HepG2 (cell line): ENCODE results near the gene GATM.

Experiments used
- CCAR2 ChIP-seq: fragments of 200-400 bp; formaldehyde crosslinking; optimal IDR thresholded peaks from 2 replicates; pipeline ENCODE3; 2018; ENCODE audit warnings: low read depth, mild to moderate bottlenecking, low read length, moderate library complexity
- FOXM1 ChIP-seq: sonication (generic); formaldehyde crosslinking; IDR thresholded peaks from 2 replicates; pipeline ENCODE4 v1.5.0; 2020; ENCODE audit warnings: missing genetic modification reagents
- FOXP1 ChIP-seq, 2 experiments: fragments of 450-650 bp in 1 of 2; IDR thresholded peaks; 2 replicates each; pipeline ENCODE4 v1.6.1; 2017 to 2018; ENCODE audit warnings: antibody characterized with exemption in 1 of 2
- JUNB ChIP-seq: sonication (generic); formaldehyde crosslinking; IDR thresholded peaks from 2 replicates; pipeline ENCODE4 v1.8.0; 2022; ENCODE audit warnings: missing genetic modification reagents, mild to moderate bottlenecking, borderline replicate concordance
- KDM5B ChIP-seq: sonication (generic); formaldehyde crosslinking; IDR thresholded peaks from 2 replicates; pipeline ENCODE4 v1.4.0; 2020; ENCODE audit warnings: missing genetic modification reagents, mild to moderate bottlenecking, borderline replicate concordance
- RARG ChIP-seq: sonication (generic); formaldehyde crosslinking; IDR thresholded peaks from 2 replicates; pipeline ENCODE4 v1.4.0; 2020; ENCODE audit warnings: low read depth, mild to moderate bottlenecking, missing genetic modification reagents
- SOX6 ChIP-seq, 2 experiments: fragments of 450-650 bp in 1 of 2; sonication (generic) in 1 of 2; formaldehyde crosslinking in 1 of 2; IDR thresholded peaks; 2 replicates each; pipeline versions ENCODE4 v1.4.0 to v1.6.1; 2017 to 2020; ENCODE audit warnings: antibody characterized with exemption in 1 of 2, mild to moderate bottlenecking in 1 of 2, missing genetic modification reagents in 1 of 2
- SRSF9 ChIP-seq: fragments of 200-400 bp; formaldehyde crosslinking; IDR thresholded peaks from 2 replicates; pipeline ENCODE4 v1.6.1; 2018; ENCODE audit warnings: borderline replicate concordance, mild to moderate bottlenecking, low read depth, low read length; ENCODE audit not compliant: insufficient read depth, poor library complexity, severe bottlenecking
- YEATS2 ChIP-seq: sonication (generic); formaldehyde crosslinking; IDR thresholded peaks from 2 replicates; pipeline ENCODE4 v1.4.0; 2020; ENCODE audit warnings: missing genetic modification reagents, borderline replicate concordance
- ZNF138 ChIP-seq: sonication (generic); formaldehyde crosslinking; IDR thresholded peaks from 2 replicates; pipeline ENCODE4 v1.5.0; 2020; ENCODE audit warnings: mild to moderate bottlenecking, low read depth, missing genetic modification reagents
- ZNF274 ChIP-seq: sonication (generic); formaldehyde crosslinking; IDR thresholded peaks from 2 replicates; pipeline ENCODE4 v1.5.1; 2020; ENCODE audit warnings: mild to moderate bottlenecking, missing genetic modification reagents
- ZNF335 ChIP-seq: sonication (generic); formaldehyde crosslinking; IDR thresholded peaks from 2 replicates; pipeline ENCODE4 v1.4.0; 2020; ENCODE audit warnings: missing genetic modification reagents
- ZNF749 ChIP-seq: sonication (generic); formaldehyde crosslinking; IDR thresholded peaks from 2 replicates; pipeline ENCODE4 v1.8.0; 2022; ENCODE audit warnings: mild to moderate bottlenecking, missing genetic modification reagents, moderate library complexity, borderline replicate concordance

- TF ChIP-seq YEATS2 (CRISPR knock-in tag): no peak
- TF ChIP-seq SOX6 (IDR thresholded peaks at IDR 0.05): no peak
- no peak for TF ChIP-seq SOX6 (CRISPR knock-in tag; IDR thresholded peaks at IDR 0.05)
- no peak for TF ChIP-seq ZNF335 (CRISPR knock-in tag)
- TF ChIP-seq ZNF274 (CRISPR knock-in tag): no peak
- TF ChIP-seq FOXP1 (IDR thresholded peaks at IDR 0.05): no peak
- TF ChIP-seq FOXP1 (CRISPR knock-in tag; IDR thresholded peaks at IDR 0.05): no peak
- no peak for TF ChIP-seq FOXM1 (CRISPR knock-in tag)
- TF ChIP-seq KDM5B (CRISPR knock-in tag): no peak
- TF ChIP-seq JUNB: no peak
- TF ChIP-seq RARG (CRISPR knock-in tag): no peak
- TF ChIP-seq ZNF138 (CRISPR knock-in tag): no peak
- no peak for TF ChIP-seq ZNF749 (CRISPR knock-in tag)
- no peak for TF ChIP-seq CCAR2
- no peak for TF ChIP-seq SRSF9
Measured at GRCh38 chr15:45340429-45340828, 37.9 kb downstream of the GATM start.
